ENCODE results near the gene HSPA9.
A peak's percentile ranks its signal among the peaks of the same experiment; 100 is the strongest.

Gene HSPA9

GRCh38 chr5:138580777-138581176 is 5.6 kb upstream of the HSPA9 start:
- H3K4me3 ChIP-seq (replicated peaks; ENCODE audit: low read depth, low read length): no peak overlapping the region
- DNase-seq (ENCODE audit: extremely low read depth, low read depth): no peak
- no peak for TF ChIP-seq CTCF (IDR thresholded peaks at IDR 0.05; ENCODE audit: low read depth, low read length, missing control alignments)

- no peak for TF ChIP-seq CTCF (IDR thresholded peaks at IDR 0.05; ENCODE audit: low read depth, low read length, missing control alignments)
- no peak overlapping the region for H3K4me3 ChIP-seq (replicated peaks; ENCODE audit: low read depth, low read length)
- no peak for DNase-seq (ENCODE audit: extremely low read depth, low read depth)
These were observed 4.8 kb upstream of the HSPA9 start for GRCh38 chr5:138580001-138580400.

- no peak for TF ChIP-seq CTCF (IDR thresholded peaks at IDR 0.05; ENCODE audit: low read depth, low read length, missing control alignments)
- no peak overlapping the region for H3K4me3 ChIP-seq (replicated peaks; ENCODE audit: low read depth, low read length)
- no peak for DNase-seq (ENCODE audit: extremely low read depth, low read depth)
These were observed 4.3 kb upstream of the HSPA9 start for GRCh38 chr5:138579517-138579863.

GRCh38 chr5:138577452-138577851 is 2.3 kb upstream of the HSPA9 start:
- DNase-seq (ENCODE audit: extremely low read depth, low read depth): no peak
- TF ChIP-seq CTCF (IDR thresholded peaks at IDR 0.05; ENCODE audit: low read depth, low read length, missing control alignments): no peak
- H3K4me3 ChIP-seq (replicated peaks; ENCODE audit: low read depth, low read length): no peak overlapping the region

GRCh38 chr5:138574744-138575193 is 432 bp downstream of the HSPA9 start:
- no peak for TF ChIP-seq CTCF (IDR thresholded peaks at IDR 0.05; ENCODE audit: low read depth, low read length, missing control alignments)
- DNase-seq (ENCODE audit: extremely low read depth, low read depth): no peak
- H3K4me3 ChIP-seq (replicated peaks; ENCODE audit: low read depth, low read length): peak overlapping the region; percentile 85

- TF ChIP-seq CTCF (IDR thresholded peaks at IDR 0.05; ENCODE audit: low read depth, low read length, missing control alignments): no peak
- H3K4me3 ChIP-seq (replicated peaks; ENCODE audit: low read depth, low read length): peak overlapping the region; percentile 85
- DNase-seq (ENCODE audit: extremely low read depth, low read depth): no peak
These were observed 1.1 kb downstream of the HSPA9 start for GRCh38 chr5:138573949-138574670.

- no peak for DNase-seq (ENCODE audit: extremely low read depth, low read depth)
- TF ChIP-seq CTCF (IDR thresholded peaks at IDR 0.05; ENCODE audit: low read depth, low read length, missing control alignments): no peak
- H3K4me3 ChIP-seq (replicated peaks; ENCODE audit: low read depth, low read length): peak overlapping the region; percentile 85
These were observed 2.0 kb downstream of the HSPA9 start for GRCh38 chr5:138573223-138573622.

Data from HFF-Myc (cell line).